Renal cortex interstitium (tissue), 11 donors: ENCODE data around the gene SPTLC2. TPM values are rescaled to one million over a fixed set of nuclear protein-coding genes. Genes with fewer than 3 reads are reported as not detected.
"Not testable (repeated sequence)": the region's sequence is repeated elsewhere in the genome, so short reads cannot be mapped to it uniquely, and the experiment has no call there.

Experiments
- DNase-seq, 11 donors: peaks; one replicate each; pipeline ENCODE4 v3.0.0-alpha.2; 2013; ENCODE audit warnings: low read depth in 9 of 11, low spot score in 4 of 11; ENCODE audit errors: extremely low read depth in 1 of 11
- polyA plus RNA-seq, 3 donors: library from polyadenylated mRNA; unstranded; fragments of 120-200 nt; gene quantifications; one replicate each; pipeline ENCODE4 v1.2.1, GENCODE V29; 2013; ENCODE audit not compliant: insufficient read length in 3 of 3

SPTLC2 gene
- polyA plus RNA-seq, 3 donors = 61.8 to 71.8 (median 71.7) TPM

- no peak for DNase-seq
Measured at GRCh38 chr14:77601846-77602619, 14.4 kb downstream of the SPTLC2 start.

- no peak for DNase-seq
Measured at GRCh38 chr14:77599889-77600288, 16.5 kb downstream of the SPTLC2 start.

- DNase-seq = no peak
Measured at GRCh38 chr14:77598366-77599070, 17.9 kb downstream of the SPTLC2 start.

GRCh38 chr14:77593501-77593961 is 22.9 kb downstream of the SPTLC2 start:
- DNase-seq = no peak

- no peak for DNase-seq
Measured at GRCh38 chr14:77590845-77591485, 25.5 kb downstream of the SPTLC2 start.

GRCh38 chr14:77589099-77589498 is 27.3 kb downstream of the SPTLC2 start:
- no peak for DNase-seq

GRCh38 chr14:77588411-77589025 is 27.9 kb downstream of the SPTLC2 start:
- DNase-seq = not testable (repeated sequence)

- no peak for DNase-seq
Measured at GRCh38 chr14:77585385-77585784, 31.1 kb downstream of the SPTLC2 start.

GRCh38 chr14:77584809-77585208 is 31.6 kb downstream of the SPTLC2 start:
- DNase-seq = no peak

GRCh38 chr14:77583657-77584056 is 32.8 kb downstream of the SPTLC2 start:
- no peak for DNase-seq

- DNase-seq = no peak
Measured at GRCh38 chr14:77582511-77582910, 33.9 kb downstream of the SPTLC2 start.

GRCh38 chr14:77580964-77581505 is 35.4 kb downstream of the SPTLC2 start:
- peak; percentile 59 to 89 (median 76) for DNase-seq

GRCh38 chr14:77580477-77580876 is 36.0 kb downstream of the SPTLC2 start:
- no peak for DNase-seq

GRCh38 chr14:77579780-77580179 is 36.7 kb downstream of the SPTLC2 start:
- no peak for DNase-seq

GRCh38 chr14:77579065-77579464 is 37.4 kb downstream of the SPTLC2 start:
- DNase-seq = no peak

GRCh38 chr14:77574446-77575115 is 41.9 kb downstream of the SPTLC2 start:
- no peak for DNase-seq

- DNase-seq = no peak
Measured at GRCh38 chr14:77573964-77574363, 42.5 kb downstream of the SPTLC2 start.

- no peak for DNase-seq
Measured at GRCh38 chr14:77570706-77571268, 45.6 kb downstream of the SPTLC2 start.

GRCh38 chr14:77565994-77566305 is 50.5 kb downstream of the SPTLC2 start:
- no peak for DNase-seq
